Measurements from ENCODE around the gene ASB6.
"Not testable (repeated sequence)": the region's sequence is repeated elsewhere in the genome, so short reads cannot be mapped to it uniquely, and the experiment has no call there.

ASB6 gene

DNA sequence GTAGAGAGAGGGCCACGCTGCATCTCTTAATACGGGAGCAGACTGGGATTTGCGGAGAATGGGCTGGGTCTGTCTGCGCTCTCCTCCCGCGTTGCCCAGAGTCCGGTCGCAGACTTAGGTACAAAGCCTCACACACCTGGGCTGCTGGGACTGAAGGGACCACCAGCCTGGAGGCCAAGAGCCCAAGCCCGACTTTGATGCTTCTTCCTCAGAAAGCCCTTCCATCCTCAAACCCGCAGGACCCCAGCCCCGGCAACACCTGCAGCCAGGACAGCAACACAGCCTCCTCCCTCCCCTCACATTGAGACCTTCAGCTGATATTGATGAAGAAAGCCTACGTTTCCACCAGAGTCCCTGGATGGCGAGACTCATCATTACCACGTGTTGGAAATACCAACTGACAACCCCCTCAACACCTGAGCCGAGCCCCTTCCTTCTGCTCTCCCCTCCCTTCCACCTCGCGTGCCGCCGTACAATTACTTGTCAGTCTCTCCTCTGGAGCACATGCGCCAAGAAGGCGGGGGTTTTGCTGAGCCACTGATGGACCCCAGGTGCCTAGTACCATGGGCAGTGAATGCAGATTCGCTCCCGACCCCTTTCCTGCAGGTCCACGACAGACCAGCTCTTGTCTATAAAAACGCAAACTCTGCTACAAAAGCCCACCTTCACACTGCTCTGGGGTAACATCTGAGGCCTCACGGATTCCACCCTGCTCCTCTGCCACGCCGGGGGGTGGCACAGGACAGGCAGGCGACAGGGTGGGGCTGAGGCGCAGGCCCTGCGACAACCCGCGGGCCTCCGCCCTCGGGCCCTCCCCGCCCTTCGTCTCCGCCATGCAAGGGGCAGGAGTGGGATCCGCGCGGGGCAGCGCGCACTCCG, 841 bp downstream of the ASB6 start:
- DNase-seq = no peak

- DNase-seq = peak; percentile 82
Measured at GRCh38 chr9:129640086-129640870, 1.7 kb downstream of the ASB6 start.

GRCh38 chr9:129639756-129640085, 2.2 kb downstream of the ASB6 start:
- DNase-seq = no peak

DNA sequence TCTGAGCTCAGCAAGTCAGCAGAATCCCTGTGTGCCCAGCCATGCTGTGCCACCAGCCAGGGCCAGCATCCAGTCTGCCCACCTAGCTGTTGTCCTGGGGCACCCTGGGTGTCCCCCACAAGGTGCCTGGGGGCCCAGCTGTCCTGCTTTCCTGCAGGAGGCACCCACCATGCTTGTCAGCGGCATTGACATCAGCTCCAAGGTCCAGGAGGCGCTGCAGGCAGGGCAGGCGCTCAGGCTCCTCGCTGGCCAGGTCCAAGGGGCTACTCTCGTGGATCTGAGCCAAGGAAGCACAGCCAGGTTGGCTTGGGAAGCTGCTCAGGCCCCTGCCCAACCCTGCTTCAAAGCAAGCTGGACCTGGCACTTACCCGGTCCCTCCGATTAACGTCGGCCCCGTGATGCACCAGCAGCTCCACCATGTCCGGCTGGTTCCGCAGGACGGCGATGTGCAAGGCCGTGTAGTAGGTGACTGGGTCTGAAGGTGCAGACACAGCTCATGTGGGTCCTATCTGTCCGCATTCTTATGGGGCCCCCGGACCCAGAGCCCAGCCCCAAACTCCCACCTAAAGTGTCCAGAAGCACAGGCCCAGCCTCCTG, 2.8 kb downstream of the ASB6 start:
- DNase-seq = no peak

DNA sequence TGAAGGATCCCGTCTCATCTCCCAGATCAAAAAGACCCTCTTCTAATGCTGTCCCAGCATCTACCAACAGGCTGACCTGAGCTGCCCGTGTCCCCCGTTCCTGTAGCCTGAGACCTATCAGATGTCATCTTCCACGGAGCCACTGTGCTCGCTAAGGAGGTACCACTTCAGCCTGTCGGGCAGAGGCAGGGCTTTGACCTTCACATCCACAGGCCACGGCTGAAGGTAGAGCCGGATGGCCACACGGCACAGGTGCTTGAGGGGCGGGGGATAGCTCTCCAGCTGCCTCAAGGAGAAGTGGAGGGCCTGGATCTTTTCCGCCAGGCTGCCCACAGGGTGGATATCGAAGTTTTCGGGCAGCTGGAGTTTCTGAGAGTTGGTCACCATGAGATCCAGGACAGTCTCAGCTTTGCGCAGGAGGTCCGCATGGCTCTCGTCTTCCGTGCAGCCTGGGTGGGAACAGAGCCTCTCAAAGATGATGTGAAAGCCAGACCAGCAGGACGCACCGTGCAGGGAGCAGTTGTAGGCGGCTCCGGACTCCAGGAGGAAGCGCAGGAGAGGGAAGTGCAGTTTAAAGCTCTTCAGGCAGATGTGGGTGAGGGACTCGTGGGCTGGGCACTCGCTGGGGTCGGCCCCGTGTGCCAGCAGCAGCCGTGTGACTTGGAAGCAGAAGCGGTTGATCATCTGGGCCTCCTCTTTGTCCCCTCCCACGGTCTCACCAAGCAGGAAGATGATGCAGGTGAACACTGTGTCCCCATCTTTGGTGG, 4.1 kb downstream of the ASB6 start:
- no peak for DNase-seq

DNA sequence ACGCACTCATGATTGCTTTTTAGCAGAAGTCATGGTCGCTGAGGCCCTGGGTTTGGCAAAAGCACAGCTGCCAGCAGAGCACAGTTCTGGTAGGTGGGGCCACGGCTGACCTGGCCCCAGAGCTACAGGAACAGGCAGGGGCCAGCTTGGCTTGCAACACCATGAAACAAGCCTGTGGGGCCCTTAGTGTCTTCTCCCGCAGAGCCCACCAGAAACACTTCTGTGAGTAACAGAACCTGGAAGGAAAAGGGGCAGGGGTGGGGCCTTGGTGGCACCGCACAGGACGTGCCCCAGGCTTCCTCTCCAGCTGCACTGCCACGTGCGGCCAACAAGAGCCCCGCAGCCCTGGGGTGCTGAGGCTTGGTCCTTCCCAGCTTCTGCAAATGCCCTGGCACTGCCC, 4.8 kb downstream of the ASB6 start:
- DNase-seq = no peak

DNA sequence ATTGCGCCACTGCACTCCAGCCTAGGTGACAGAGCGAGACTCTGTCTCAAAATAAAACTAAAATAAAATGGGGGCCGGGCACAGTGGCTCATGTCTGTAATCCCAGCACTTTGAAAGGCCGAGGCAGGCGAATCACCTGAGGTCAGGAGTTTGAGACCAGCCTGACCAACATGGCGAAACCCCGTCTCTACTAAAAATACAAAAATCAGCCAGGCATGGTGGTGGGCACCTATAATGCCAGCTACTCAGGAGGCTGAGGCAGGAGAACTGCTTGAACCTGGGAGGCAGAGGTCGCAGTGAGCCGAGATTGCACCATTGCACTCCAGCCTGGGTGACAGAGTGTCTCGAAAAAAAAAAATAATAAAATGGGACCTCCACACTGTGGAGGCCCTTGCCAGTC, 5.6 kb downstream of the ASB6 start:
- not testable (repeated sequence) for DNase-seq

GRCh38 chr9:129635099-129636065, 6.6 kb downstream of the ASB6 start:
- DNase-seq = no peak

- DNase-seq = no peak
Measured at GRCh38 chr9:129633848-129634247, 8.1 kb downstream of the ASB6 start.

DNA sequence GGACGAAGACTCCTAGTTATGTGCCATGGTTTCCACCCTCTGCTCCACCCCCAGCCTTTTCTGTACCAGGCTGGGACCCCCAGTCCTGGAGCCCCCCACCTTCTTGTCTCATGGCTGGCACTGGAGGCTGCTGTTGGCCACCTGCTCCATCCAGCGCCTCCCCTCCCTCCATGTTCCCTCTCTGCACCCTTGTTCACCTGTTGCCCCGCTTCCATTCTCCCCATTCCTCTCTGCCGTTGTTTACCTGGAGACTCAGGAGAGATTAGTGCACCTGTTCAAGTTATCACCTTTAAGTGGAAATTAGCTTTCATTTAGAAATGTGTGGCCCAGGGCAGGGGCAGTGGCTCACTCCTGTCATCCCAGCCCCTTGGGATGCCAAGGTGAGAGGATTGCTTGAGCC, 8.7 kb downstream of the ASB6 start:
- no peak for DNase-seq

DNA sequence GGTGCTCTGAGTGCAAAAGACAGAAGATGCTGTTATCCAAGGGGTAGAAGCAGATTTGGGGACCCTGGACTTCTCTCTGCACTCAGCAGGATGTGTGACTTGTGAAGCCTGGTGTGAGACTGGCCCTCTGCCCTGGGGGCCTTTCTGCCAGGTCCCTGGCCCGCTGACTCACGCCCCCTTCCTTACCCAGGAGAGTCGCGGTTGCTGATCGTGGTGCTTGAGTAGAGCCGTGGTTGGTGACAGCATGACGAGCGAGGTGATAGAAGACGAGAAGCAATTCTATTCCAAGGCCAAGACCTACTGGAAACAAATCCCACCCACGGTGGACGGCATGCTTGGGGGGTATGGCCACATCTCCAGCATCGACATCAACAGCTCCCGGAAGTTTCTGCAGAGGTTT, 9.5 kb downstream of the ASB6 start:
- peak; percentile 76 for DNase-seq

DNA sequence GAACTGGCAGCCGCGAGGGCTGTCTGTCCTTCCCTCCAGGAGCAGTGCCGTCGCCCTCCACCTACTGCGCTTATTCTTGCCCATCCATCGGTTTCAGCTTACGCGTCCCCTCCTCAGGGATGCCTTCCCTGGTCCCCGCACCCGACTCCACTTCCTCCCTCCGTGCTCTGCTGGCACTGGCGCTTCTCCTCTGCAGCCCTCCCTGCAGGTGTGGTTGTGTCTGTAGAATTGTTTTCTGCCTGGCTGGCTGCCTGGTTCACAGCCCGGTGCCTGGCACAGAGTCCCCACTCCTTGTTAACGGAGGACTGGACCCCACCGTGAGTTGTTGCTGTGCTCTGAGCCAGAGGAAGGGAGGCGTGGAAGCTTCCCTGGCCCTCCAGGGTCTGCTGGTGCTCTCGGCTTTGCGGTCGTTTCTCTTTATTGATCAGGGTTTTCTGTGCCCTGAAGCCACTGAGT, 10.2 kb downstream of the ASB6 start:
- DNase-seq = no peak

- peak; percentile 59 for DNase-seq
Measured at GRCh38 chr9:129630967-129631673, 10.8 kb downstream of the ASB6 start.

GRCh38 chr9:129629251-129629820, 12.6 kb downstream of the ASB6 start:
- no peak for DNase-seq

DNA sequence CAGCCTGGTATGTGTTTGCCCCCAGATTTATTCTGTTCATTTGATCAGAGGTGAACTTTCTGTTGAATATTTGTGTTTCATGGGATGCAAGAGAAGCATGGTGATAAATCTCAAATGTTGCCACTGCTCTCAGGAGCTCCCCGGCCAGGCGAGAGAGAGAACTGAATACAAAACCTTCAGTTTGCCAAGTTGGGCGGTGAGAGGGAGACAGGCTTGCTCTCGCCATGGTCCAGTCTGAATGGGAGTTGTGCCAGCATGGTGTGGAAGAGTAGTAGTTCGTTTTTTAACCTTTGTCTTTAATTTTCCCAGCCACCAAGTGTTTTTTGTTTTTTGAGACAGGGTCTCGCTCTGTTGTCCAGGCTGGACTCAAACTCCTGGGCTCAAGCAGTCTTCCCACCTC, 13.2 kb downstream of the ASB6 start:
- no peak for DNase-seq

- peak; percentile 53 for DNase-seq
Measured at GRCh38 chr9:129627556-129628440, 14.2 kb downstream of the ASB6 start.

- DNase-seq = peak; percentile 96
Measured at GRCh38 chr9:129626625-129627284, 15.2 kb downstream of the ASB6 start.

DNA sequence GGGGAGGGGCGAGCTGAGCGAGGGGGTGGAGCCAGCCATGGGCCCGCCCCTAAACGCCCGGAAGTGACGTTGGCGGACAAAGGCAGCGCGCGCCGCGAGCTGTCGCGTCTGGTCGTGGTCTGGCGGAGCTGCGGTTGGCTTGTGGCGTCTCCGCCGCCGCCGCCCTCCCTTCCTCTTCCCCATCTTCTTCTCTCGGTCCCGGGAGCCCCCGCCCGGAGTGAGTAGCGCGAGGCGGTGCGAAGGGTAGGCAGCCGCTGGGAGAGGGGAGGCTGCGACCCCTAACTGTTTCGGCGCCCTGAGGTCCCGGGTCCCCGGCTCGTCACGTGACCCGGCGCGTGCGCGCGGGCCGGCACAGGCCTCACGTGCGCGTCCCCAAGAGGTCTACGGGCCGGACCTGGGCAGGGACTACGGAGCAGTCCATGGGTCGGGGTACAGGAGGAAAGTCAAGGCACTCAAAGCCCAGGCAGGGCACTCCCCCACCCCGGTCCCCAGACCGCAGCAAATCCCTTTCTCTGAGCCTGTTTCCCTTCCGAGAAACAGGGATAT, 15.8 kb downstream of the ASB6 start, which contains the start of gene NTMT1:
TSS of gene NTMT1 (plus strand) at position 85 of the 546 bp plus-strand sequence. CDS start 6,541 bp downstream, outside the sequence.
- DNase-seq = peak; percentile 88

- peak; percentile 32 for DNase-seq
Measured at GRCh38 chr9:129624947-129625346, 17.0 kb downstream of the ASB6 start.

Data from fibroblast of skin of right biceps (primary cell).